ENCODE results near the gene PRR12. TPM values are rescaled to one million over a fixed set of nuclear protein-coding genes. Genes with fewer than 3 reads are reported as not detected.

PRR12 gene
- total and polyA plus RNA-seq, 10 donors, result 3.7 to 44.3 (median 23.1) TPM

GRCh38 chr19:49543032-49543431, 48.0 kb upstream of the PRR12 start:
- Histone ChIP-seq H3K9me3 (no peaks in the 10 kb centered on the region), H3K4me1 (peaks cover 0 to 21% (median 10%) of the 10 kb centered on the region in 6 donors), H3K4me3 (no peak overlapping the region), H3K36me3 (peaks cover 0 to 61% (median 9%) of the 10 kb centered on the region in 6 donors), H3K27me3 (replicated peaks in 1 of 7) (no peaks in the 10 kb centered on the region), H3K27ac (no peak overlapping the region)
- TF ChIP-seq POLR2AphosphoS5 (IDR thresholded peaks at IDR 0.05) (no peak), CTCF (IDR thresholded peaks at IDR 0.05 in 8 of 11, conservative IDR thresholded peaks at IDR 0.05 in 3 of 11) (no peak), POLR2A (IDR thresholded peaks at IDR 0.05) (no peak)
- 75 to 92% (median 91%) methylated on average over 5 to 14 of the region's 14 CpGs for WGBS, 5 donors
- no peak for DNase-seq
- intact Hi-C loops (cut with DNase I; ENCODE audit: low total_unique reads), result no loop called here

- DNase-seq, result no peak
- H3K9me3 ChIP-seq, result no peaks in the 10 kb centered on the region
- H3K27ac ChIP-seq, result no peak overlapping the region
- WGBS, 5 donors, result 57 to 67% (median 63%) methylated on average over 5 of the region's 5 CpGs
- peaks cover 0 to 22% (median 10%) of the 10 kb centered on the region in 6 donors for H3K4me1 ChIP-seq
- H3K36me3 ChIP-seq, result peaks cover 0 to 49% (median 5%) of the 10 kb centered on the region in 6 donors
- no peaks in the 10 kb centered on the region for H3K27me3 ChIP-seq (replicated peaks in 1 of 7)
- no peak overlapping the region for H3K4me3 ChIP-seq
- intact Hi-C loops (cut with DNase I; ENCODE audit: low total_unique reads), result no loop called here
- TF ChIP-seq POLR2A (IDR thresholded peaks at IDR 0.05), result no peak
- TF ChIP-seq CTCF (IDR thresholded peaks at IDR 0.05 in 8 of 11, conservative IDR thresholded peaks at IDR 0.05 in 3 of 11), result no peak
- no peak for TF ChIP-seq POLR2AphosphoS5 (IDR thresholded peaks at IDR 0.05)
Measured at GRCh38 chr19:49544154-49544553, 46.8 kb upstream of the PRR12 start.

GRCh38 chr19:49546825-49547565, 44.0 kb upstream of the PRR12 start:
- Histone ChIP-seq H3K27me3 (replicated peaks in 1 of 7) (no peaks in the 10 kb centered on the region), H3K9me3 (no peaks in the 10 kb centered on the region), H3K36me3 (peaks cover 0 to 35% (median 1%) of the 10 kb centered on the region in 6 donors), H3K27ac (no peak overlapping the region), H3K4me1 (peaks cover 0 to 39% (median 13%) of the 10 kb centered on the region in 6 donors), H3K4me3 (no peak overlapping the region)
- intact Hi-C loops (cut with DNase I; ENCODE audit: low total_unique reads), result loop anchor here (2.0 kb wide), 1 partner anchor 44 kb away; no protein-coding TSS in a partner anchor
- WGBS, 5 donors, result 9 to 18% (median 11%) methylated on average over 9 of the region's 9 CpGs
- DNase-seq, result no peak
- no peak for TF ChIP-seq POLR2A (IDR thresholded peaks at IDR 0.05)
- TF ChIP-seq POLR2AphosphoS5 (IDR thresholded peaks at IDR 0.05), result peak in 1 of 3 donors; percentile 40
- TF ChIP-seq CTCF (IDR thresholded peaks at IDR 0.05 in 8 of 11, conservative IDR thresholded peaks at IDR 0.05 in 3 of 11), result peak; percentile 72 to 94 (median 91)

GRCh38 chr19:49549045-49549444, 41.9 kb upstream of the PRR12 start:
- no peak overlapping the region for H3K27ac ChIP-seq
- H3K36me3 ChIP-seq, result peaks cover 0 to 27% (median 0%) of the 10 kb centered on the region in 6 donors
- no peaks in the 10 kb centered on the region for H3K9me3 ChIP-seq
- WGBS, 5 donors, result 44 to 61% (median 53%) methylated on average over 13 of the region's 13 CpGs
- peaks cover 2 to 59% (median 33%) of the 10 kb centered on the region in 6 donors for H3K4me1 ChIP-seq
- no peaks in the 10 kb centered on the region for H3K27me3 ChIP-seq (replicated peaks in 1 of 7)
- DNase-seq, result no peak
- H3K4me3 ChIP-seq, result no peak overlapping the region
- TF ChIP-seq POLR2A (IDR thresholded peaks at IDR 0.05), result no peak
- intact Hi-C loops (cut with DNase I; ENCODE audit: low total_unique reads), result no loop called here
